ENCODE measurements around the gene INSYN1. TPM values are rescaled to one million over a fixed set of nuclear protein-coding genes. Genes with fewer than 3 reads are reported as not detected.

Gene INSYN1
- total and polyA plus RNA-seq, 7 donors: 0.60 to 10.0 (median 3.6) TPM

DNA sequence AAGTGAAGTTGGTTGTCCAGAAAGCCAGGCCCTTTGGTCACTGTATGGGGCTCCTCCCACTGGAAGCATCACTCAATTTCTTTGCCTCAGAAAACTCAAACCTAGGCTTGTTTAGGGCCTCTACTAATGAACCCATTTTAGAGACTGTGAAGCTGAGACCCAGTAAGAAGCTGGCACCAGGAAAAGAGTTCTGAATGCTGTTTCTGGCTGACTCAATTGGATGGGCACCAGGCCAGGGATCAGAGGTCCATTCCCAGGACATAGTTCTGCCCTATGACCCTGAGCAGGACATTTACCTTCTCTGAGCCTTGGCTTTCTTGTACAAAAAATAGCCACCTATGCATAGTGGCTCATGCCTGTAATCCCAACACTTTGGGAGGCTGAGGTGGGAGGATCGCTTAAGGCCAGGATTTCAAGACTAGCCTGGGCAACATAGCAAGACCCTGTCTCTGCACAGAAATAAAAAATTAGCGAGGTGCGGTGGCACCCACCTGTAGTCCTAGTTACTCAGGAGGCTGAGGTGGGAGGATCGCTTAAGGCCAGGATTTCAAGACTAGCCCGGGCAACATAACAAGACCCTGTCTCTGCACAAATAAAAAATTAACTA lies 38.4 kb downstream of the INSYN1 start:
- H3K36me3 ChIP-seq: peaks cover 0 to 35% (median 26%) of the 10 kb centered on the region in 4 donors
- TF ChIP-seq POLR2AphosphoS5 (IDR thresholded peaks at IDR 0.05): no peak
- TF ChIP-seq, protein P1, sequence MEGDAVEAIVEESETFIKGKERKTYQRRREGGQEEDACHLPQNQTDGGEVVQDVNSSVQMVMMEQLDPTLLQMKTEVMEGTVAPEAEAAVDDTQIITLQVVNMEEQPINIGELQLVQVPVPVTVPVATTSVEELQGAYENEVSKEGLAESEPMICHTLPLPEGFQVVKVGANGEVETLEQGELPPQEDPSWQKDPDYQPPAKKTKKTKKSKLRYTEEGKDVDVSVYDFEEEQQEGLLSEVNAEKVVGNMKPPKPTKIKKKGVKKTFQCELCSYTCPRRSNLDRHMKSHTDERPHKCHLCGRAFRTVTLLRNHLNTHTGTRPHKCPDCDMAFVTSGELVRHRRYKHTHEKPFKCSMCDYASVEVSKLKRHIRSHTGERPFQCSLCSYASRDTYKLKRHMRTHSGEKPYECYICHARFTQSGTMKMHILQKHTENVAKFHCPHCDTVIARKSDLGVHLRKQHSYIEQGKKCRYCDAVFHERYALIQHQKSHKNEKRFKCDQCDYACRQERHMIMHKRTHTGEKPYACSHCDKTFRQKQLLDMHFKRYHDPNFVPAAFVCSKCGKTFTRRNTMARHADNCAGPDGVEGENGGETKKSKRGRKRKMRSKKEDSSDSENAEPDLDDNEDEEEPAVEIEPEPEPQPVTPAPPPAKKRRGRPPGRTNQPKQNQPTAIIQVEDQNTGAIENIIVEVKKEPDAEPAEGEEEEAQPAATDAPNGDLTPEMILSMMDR (IDR thresholded peaks at IDR 0.05): no peak
- TF ChIP-seq POLR2A (IDR thresholded peaks at IDR 0.05): no peak
- TF ChIP-seq EP300 (IDR thresholded peaks at IDR 0.05): no peak
- 95 to 96% methylated on average over 5 of the region's 5 CpGs for WGBS, 2 donors

DNA sequence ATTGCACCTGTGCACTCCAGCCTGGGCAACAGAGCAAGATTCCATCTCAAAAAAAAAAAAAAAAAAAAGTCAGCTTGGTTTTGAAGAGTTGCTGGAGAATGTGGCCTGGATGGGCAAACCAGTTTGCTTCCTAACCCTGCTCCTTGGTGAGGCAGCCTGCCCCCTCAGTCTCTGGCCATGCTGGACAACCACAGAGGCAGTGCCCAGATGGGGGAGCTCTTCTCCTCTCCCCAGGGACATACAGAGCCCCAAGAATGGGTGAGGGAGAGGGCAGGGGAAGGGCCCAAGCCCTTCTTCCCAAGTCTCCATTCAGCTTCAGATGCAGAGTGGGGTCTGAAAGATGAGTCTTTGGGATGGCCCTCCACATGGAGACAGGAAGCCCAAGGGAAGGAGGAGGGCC lies 41.0 kb downstream of the INSYN1 start:
- no peak for DNase-seq
- Histone ChIP-seq H3K4me1 (no peaks in the 10 kb centered on the region), H3K27ac (no peak overlapping the region), H3K27me3 (no peaks in the 10 kb centered on the region), H3K36me3 (peaks cover 3 to 62% (median 41%) of the 10 kb centered on the region in 4 donors), H3K4me3 (no peak overlapping the region), H3K9me3 (no peaks in the 10 kb centered on the region)
- intact Hi-C loops (cut with DNase I): no loop called here
- TF ChIP-seq POLR2A (IDR thresholded peaks at IDR 0.05) (no peak), EP300 (IDR thresholded peaks at IDR 0.05) (no peak), POLR2AphosphoS5 (IDR thresholded peaks at IDR 0.05) (no peak)
- TF ChIP-seq, protein P1 (IDR thresholded peaks at IDR 0.05): no peak

More for the DNA sequence above, 38.4 kb downstream of the INSYN1 start:
- no peak for DNase-seq
- no peaks in the 10 kb centered on the region for H3K27me3 ChIP-seq
- no peaks in the 10 kb centered on the region for H3K4me1 ChIP-seq
- H3K27ac ChIP-seq: no peak overlapping the region
- no peaks in the 10 kb centered on the region for H3K9me3 ChIP-seq
- H3K4me3 ChIP-seq: no peak overlapping the region
- intact Hi-C loops (cut with DNase I): no loop called here

DNA sequence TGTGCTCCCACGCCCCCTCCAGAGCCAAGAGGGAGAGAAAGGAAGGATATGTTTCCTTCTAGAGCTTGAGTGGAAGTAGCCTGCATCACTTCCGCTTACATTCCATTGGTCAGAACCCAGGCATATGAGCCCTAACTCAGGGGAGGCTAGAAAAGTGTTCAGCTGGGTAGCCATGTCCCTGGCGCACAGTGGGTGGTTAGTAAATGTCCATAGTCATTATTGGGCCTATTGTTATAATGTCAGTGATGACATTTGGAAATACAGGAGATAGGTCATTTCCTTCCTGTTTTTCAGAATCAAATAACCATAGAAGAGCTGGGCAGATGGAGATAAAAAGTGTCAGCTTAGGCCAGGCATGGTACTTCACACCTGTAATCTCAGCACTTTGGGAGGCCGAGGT lies 41.6 kb downstream of the INSYN1 start:
- H3K4me3 ChIP-seq: no peak overlapping the region
- intact Hi-C loops (cut with DNase I): no loop called here
- WGBS, 2 donors: 88 to 91% methylated on average over 4 of the region's 4 CpGs
- H3K27me3 ChIP-seq: no peaks in the 10 kb centered on the region
- no peak for TF ChIP-seq POLR2A (IDR thresholded peaks at IDR 0.05)
- TF ChIP-seq, protein P1 (IDR thresholded peaks at IDR 0.05): no peak
- no peak for TF ChIP-seq EP300 (IDR thresholded peaks at IDR 0.05)
- no peak for TF ChIP-seq POLR2AphosphoS5 (IDR thresholded peaks at IDR 0.05)
- H3K4me1 ChIP-seq: no peaks in the 10 kb centered on the region
- H3K9me3 ChIP-seq: no peaks in the 10 kb centered on the region
- peaks cover 3 to 67% (median 46%) of the 10 kb centered on the region in 4 donors for H3K36me3 ChIP-seq
- DNase-seq: no peak
- no peak overlapping the region for H3K27ac ChIP-seq

DNA sequence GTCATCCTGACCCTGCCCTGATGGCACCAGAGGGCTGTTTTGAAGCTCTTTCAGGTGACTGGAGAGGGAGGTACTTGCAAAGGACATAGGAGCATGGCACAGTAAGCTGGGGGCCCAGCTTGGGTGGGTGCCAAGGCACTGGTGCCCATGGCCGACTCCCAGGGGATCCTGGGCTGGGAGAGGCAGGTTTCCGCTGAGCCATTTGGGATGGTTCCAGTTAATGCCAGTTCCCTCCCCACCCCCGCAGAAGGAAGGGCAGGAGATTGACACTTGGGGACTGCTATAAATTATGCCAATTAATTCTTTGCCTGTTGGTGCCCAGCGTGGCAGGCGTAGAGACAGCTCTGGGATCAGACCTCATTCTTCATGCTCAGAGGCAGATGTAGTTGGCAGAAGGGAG lies 42.8 kb downstream of the INSYN1 start:
- Histone ChIP-seq H3K9me3 (no peaks in the 10 kb centered on the region), H3K27me3 (no peaks in the 10 kb centered on the region), H3K27ac (no peak overlapping the region), H3K36me3 (peaks cover 3 to 72% (median 48%) of the 10 kb centered on the region in 4 donors), H3K4me3 (no peak overlapping the region), H3K4me1 (no peaks in the 10 kb centered on the region)
- TF ChIP-seq, protein P1 (IDR thresholded peaks at IDR 0.05): no peak
- TF ChIP-seq POLR2AphosphoS5 (IDR thresholded peaks at IDR 0.05): no peak
- no peak for TF ChIP-seq EP300 (IDR thresholded peaks at IDR 0.05)
- TF ChIP-seq POLR2A (IDR thresholded peaks at IDR 0.05): no peak
- WGBS, 2 donors: 77 to 84% methylated on average over 5 of the region's 5 CpGs
- intact Hi-C loops (cut with DNase I): no loop called here
- DNase-seq: no peak

DNA sequence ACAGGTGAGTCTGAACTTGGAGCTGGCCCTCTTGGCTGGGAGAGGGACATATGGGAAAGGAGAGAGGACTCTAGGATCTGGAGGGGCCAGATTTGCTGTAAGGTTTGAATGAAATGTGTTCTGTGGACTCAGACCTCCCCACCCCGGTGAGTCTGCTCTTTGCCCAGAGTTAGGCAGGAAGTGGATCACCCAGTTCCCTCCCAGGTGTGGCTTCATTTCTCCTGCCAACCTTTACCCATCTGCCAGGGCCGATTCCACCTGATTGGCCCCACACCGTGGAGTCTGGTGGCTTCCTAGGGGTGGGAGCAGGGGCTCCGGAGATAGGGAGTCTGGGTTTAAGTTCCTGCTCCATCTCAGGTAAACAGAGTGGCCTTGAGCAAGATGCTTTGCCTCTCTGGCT lies 43.5 kb downstream of the INSYN1 start:
- TF ChIP-seq POLR2AphosphoS5 (IDR thresholded peaks at IDR 0.05) (no peak), EP300 (IDR thresholded peaks at IDR 0.05) (no peak), POLR2A (IDR thresholded peaks at IDR 0.05) (no peak)
- TF ChIP-seq, protein P1 (IDR thresholded peaks at IDR 0.05): no peak
- Histone ChIP-seq H3K4me3 (no peak overlapping the region), H3K36me3 (peaks cover 3 to 78% (median 48%) of the 10 kb centered on the region in 4 donors), H3K27ac (no peak overlapping the region), H3K9me3 (no peaks in the 10 kb centered on the region), H3K27me3 (no peaks in the 10 kb centered on the region), H3K4me1 (no peaks in the 10 kb centered on the region)
- no peak for DNase-seq
- intact Hi-C loops (cut with DNase I): loop anchor here (10.0 kb wide), 1 partner anchor 195 kb away; no protein-coding TSS in a partner anchor
- WGBS, 2 donors: 18 to 59% methylated on average over 4 of the region's 4 CpGs

Data from sigmoid colon (tissue), 7 donors.